Spleen (tissue), 7 donors: ENCODE data around the gene ZNF878.

Experiments
- POLR2A ChIP-seq, 3 donors: fragments of 450-650 bp; IDR thresholded peaks; one replicate each; pipeline ENCODE4 v1.5.1; 2017; ENCODE audit warnings: antibody characterized with exemption in 3 of 3, mild to moderate bottlenecking in 1 of 3
- POLR2AphosphoS5 ChIP-seq, 3 donors: sonication (generic); formaldehyde crosslinking; IDR thresholded peaks; one replicate each; pipeline ENCODE4 v1.5.1; 2017; ENCODE audit warnings: antibody characterized with exemption in 3 of 3
- TF ChIP-seq, protein P1 (sequence below), 11 experiments: fragments of 200-600 bp in 7 of 11; fragments of 450-650 bp in 4 of 11; sonication (generic) in 4 of 11; IDR thresholded peaks in 8 of 11; conservative IDR thresholded peaks in 3 of 11; 1 replicate in 7 of 11; 2 replicates in 4 of 11; pipeline versions ENCODE4 v1.4.0 to v1.8.0; 2016 to 2021; ENCODE audit warnings: antibody characterized with exemption in 11 of 11, inconsistent platforms in 4 of 11, mild to moderate bottlenecking in 1 of 11
- donor health status: DM: no; HTN: no; CAD: no; lungs with moderate emphysema.
- donor health status: DM: no; HTN: no; CAD: no.
- donor health status: DM: no; HTN: no; CAD: no.

DNA sequence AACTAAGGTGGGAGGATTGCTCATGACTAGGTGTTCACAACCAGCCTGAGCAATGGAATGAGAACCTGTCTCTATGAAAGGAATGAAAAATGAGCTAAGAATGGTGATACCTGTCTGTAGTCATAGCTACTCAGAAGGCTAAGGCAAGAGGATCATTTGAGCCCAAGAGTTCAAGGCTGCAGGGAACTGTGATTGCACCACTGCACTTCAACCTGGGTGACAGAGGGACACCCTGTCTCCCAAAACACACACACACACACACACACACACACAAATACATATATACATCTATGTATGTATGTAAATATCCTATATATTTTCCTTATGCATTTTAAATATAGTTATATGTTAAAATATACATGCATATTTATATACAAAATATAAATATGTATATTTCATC, 9.9 kb downstream of the ZNF878 start:
- TF ChIP-seq, protein P1, sequence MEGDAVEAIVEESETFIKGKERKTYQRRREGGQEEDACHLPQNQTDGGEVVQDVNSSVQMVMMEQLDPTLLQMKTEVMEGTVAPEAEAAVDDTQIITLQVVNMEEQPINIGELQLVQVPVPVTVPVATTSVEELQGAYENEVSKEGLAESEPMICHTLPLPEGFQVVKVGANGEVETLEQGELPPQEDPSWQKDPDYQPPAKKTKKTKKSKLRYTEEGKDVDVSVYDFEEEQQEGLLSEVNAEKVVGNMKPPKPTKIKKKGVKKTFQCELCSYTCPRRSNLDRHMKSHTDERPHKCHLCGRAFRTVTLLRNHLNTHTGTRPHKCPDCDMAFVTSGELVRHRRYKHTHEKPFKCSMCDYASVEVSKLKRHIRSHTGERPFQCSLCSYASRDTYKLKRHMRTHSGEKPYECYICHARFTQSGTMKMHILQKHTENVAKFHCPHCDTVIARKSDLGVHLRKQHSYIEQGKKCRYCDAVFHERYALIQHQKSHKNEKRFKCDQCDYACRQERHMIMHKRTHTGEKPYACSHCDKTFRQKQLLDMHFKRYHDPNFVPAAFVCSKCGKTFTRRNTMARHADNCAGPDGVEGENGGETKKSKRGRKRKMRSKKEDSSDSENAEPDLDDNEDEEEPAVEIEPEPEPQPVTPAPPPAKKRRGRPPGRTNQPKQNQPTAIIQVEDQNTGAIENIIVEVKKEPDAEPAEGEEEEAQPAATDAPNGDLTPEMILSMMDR (IDR thresholded peaks at IDR 0.05 in 8 of 11, conservative IDR thresholded peaks at IDR 0.05 in 3 of 11): no peak
- TF ChIP-seq POLR2A (IDR thresholded peaks at IDR 0.05) (no peak), POLR2AphosphoS5 (IDR thresholded peaks at IDR 0.05) (no peak)
